HEK293T (cell line): ENCODE measurements around the gene FBLN7.

Source experiments
- BHLHE40 ChIP-seq: fragments of 450-650 bp; IDR thresholded peaks from 2 replicates; pipeline ENCODE4 v1.6.1; 2016; ENCODE audit warnings: mild to moderate bottlenecking, moderate library complexity, borderline replicate concordance
- ELF4 ChIP-seq: fragments of 450-650 bp; IDR thresholded peaks from 2 replicates; pipeline ENCODE4 v1.6.1; 2017; ENCODE audit warnings: antibody characterized with exemption
- FOXA1 ChIP-seq: fragments of 450-650 bp; IDR thresholded peaks from 2 replicates; pipeline ENCODE4 v1.6.1; 2016; ENCODE audit warnings: mild to moderate bottlenecking
- FOXK2 ChIP-seq: fragments of 450-650 bp; IDR thresholded peaks from 2 replicates; pipeline ENCODE4 v1.6.1; 2016; ENCODE audit warnings: mild to moderate bottlenecking
- FOXM1 ChIP-seq: fragments of 450-650 bp; IDR thresholded peaks from 2 replicates; pipeline ENCODE4 v1.6.1; 2017; ENCODE audit warnings: mild to moderate bottlenecking, borderline replicate concordance
- HDGF ChIP-seq: fragments of 450-650 bp; IDR thresholded peaks from 2 replicates; pipeline ENCODE4 v1.6.1; 2017; ENCODE audit warnings: antibody characterized with exemption, borderline replicate concordance
- L3MBTL2 ChIP-seq: fragments of 450-650 bp; conservative IDR thresholded peaks from 2 replicates; pipeline ENCODE4 v1.6.1; 2016; ENCODE audit warnings: mild to moderate bottlenecking
- NFRKB ChIP-seq: fragments of 450-650 bp; IDR thresholded peaks from 2 replicates; pipeline ENCODE4 v1.6.1; 2016; ENCODE audit warnings: mild to moderate bottlenecking, moderate library complexity
- SP1 ChIP-seq: fragments of 450-650 bp; IDR thresholded peaks from 2 replicates; pipeline ENCODE4 v1.6.1; 2017
- SUZ12 ChIP-seq: fragments of 450-650 bp; IDR thresholded peaks from 2 replicates; pipeline ENCODE4 v1.6.1; 2016; ENCODE audit warnings: mild to moderate bottlenecking
- TARDBP ChIP-seq: fragments of 450-650 bp; IDR thresholded peaks from 2 replicates; pipeline ENCODE4 v1.6.1; 2016
- ZNF384 ChIP-seq: fragments of 450-650 bp; IDR thresholded peaks from 2 replicates; pipeline ENCODE4 v1.6.1; 2016
- TF ChIP-seq, protein P1 (sequence below): fragments of 450-650 bp; IDR thresholded peaks from 2 replicates; pipeline ENCODE4 v1.6.1; 2016

DNA sequence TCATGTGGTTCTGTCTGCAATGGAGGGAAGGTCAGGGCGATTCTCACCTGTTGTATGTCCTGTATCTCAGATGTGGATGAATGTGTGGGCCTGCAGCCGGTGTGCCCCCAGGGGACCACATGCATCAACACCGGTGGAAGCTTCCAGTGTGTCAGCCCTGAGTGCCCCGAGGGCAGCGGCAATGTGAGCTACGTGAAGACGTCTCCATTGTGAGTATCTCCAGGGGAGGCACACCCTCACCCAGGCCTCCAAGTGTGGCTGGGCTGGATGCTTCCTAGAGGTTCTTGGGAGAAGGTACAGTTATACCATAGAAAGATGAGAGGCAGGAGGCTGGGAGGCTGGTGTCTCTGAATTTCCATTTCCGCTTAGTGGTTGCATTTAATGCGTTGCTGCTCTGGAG, 46.9 kb downstream of the FBLN7 start:
- no peak for TF ChIP-seq L3MBTL2
- TF ChIP-seq, protein P1, sequence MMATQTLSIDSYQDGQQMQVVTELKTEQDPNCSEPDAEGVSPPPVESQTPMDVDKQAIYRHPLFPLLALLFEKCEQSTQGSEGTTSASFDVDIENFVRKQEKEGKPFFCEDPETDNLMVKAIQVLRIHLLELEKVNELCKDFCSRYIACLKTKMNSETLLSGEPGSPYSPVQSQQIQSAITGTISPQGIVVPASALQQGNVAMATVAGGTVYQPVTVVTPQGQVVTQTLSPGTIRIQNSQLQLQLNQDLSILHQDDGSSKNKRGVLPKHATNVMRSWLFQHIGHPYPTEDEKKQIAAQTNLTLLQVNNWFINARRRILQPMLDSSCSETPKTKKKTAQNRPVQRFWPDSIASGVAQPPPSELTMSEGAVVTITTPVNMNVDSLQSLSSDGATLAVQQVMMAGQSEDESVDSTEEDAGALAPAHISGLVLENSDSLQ, result no peak
- no peak for TF ChIP-seq FOXK2
- no peak for TF ChIP-seq ELF4
- no peak for TF ChIP-seq HDGF
- no peak for TF ChIP-seq TARDBP
- TF ChIP-seq NFRKB, result no peak
- TF ChIP-seq SUZ12, result no peak
- TF ChIP-seq FOXA1, result no peak
- no peak for TF ChIP-seq BHLHE40
- TF ChIP-seq SP1, result no peak
- no peak for TF ChIP-seq FOXM1
- no peak for TF ChIP-seq ZNF384
